ENCODE data around the gene EFCC1.

- TF ChIP-seq, protein P1, sequence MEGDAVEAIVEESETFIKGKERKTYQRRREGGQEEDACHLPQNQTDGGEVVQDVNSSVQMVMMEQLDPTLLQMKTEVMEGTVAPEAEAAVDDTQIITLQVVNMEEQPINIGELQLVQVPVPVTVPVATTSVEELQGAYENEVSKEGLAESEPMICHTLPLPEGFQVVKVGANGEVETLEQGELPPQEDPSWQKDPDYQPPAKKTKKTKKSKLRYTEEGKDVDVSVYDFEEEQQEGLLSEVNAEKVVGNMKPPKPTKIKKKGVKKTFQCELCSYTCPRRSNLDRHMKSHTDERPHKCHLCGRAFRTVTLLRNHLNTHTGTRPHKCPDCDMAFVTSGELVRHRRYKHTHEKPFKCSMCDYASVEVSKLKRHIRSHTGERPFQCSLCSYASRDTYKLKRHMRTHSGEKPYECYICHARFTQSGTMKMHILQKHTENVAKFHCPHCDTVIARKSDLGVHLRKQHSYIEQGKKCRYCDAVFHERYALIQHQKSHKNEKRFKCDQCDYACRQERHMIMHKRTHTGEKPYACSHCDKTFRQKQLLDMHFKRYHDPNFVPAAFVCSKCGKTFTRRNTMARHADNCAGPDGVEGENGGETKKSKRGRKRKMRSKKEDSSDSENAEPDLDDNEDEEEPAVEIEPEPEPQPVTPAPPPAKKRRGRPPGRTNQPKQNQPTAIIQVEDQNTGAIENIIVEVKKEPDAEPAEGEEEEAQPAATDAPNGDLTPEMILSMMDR (conservative IDR thresholded peaks at IDR 0.05 in 1 of 2, IDR thresholded peaks at IDR 0.05 in 1 of 2; ENCODE audit: extremely low read depth in 1 of 2, insufficient read depth in 1 of 2, low read depth in 1 of 2, low read length in 2 of 2) = no peak
- TF ChIP-seq EZH2 (IDR thresholded peaks at IDR 0.05; ENCODE audit: borderline replicate concordance, low read length) = peak; percentile 77
Measured at GRCh38 chr3:129001806-129002572, 885 bp downstream of the EFCC1 start.

Data from mammary epithelial cell (primary cell).